HG02759 (cell line): Measurements from ENCODE around the gene KLHDC2.
"Not testable (repeated sequence)": the region's sequence is repeated elsewhere in the genome, so short reads cannot be mapped to it uniquely, and the experiment has no call there.

Experiments
- ATAC-seq: cut with Tn5 transposase; IDR thresholded peaks from one replicate; pipeline ENCODE4 v1.9.1; 2021; ENCODE audit warnings: mild to moderate bottlenecking, moderate library complexity; ENCODE audit not compliant: unreplicated experiment

KLHDC2 gene

GRCh38 chr14:49767571-49768300, at the start of gene KLHDC2:
TSS of gene KLHDC2 (plus strand) at chr14:49768153. CDS start at chr14:49768469, 316 bp downstream.
- peak; percentile 94 for ATAC-seq

- ATAC-seq: no peak
Observed at GRCh38 chr14:49720744-49721143, 47.2 kb upstream of the KLHDC2 start.

GRCh38 chr14:49721733-49722435, 46.1 kb upstream of the KLHDC2 start:
- ATAC-seq: not testable (repeated sequence)

- ATAC-seq: no peak
Observed at GRCh38 chr14:49727171-49727570, 40.8 kb upstream of the KLHDC2 start.

GRCh38 chr14:49732896-49733295, 35.1 kb upstream of the KLHDC2 start:
- no peak for ATAC-seq

- ATAC-seq: no peak
Observed at GRCh38 chr14:49733836-49734235, 34.1 kb upstream of the KLHDC2 start.

- not testable (repeated sequence) for ATAC-seq
Observed at GRCh38 chr14:49735669-49736068, 32.3 kb upstream of the KLHDC2 start.

- no peak for ATAC-seq
Observed at GRCh38 chr14:49745191-49745590, 22.8 kb upstream of the KLHDC2 start.

- not testable (repeated sequence) for ATAC-seq
Observed at GRCh38 chr14:49746476-49746875, 21.5 kb upstream of the KLHDC2 start.

- ATAC-seq: no peak
Observed at GRCh38 chr14:49754570-49755097, 13.3 kb upstream of the KLHDC2 start.

GRCh38 chr14:49755378-49755777, 12.6 kb upstream of the KLHDC2 start:
- no peak for ATAC-seq

GRCh38 chr14:49761839-49762551, 6.0 kb upstream of the KLHDC2 start:
- no peak for ATAC-seq

- ATAC-seq: no peak
Observed at GRCh38 chr14:49766839-49767238, 1.1 kb upstream of the KLHDC2 start.

- no peak for ATAC-seq
Observed at GRCh38 chr14:49767270-49767570, 733 bp upstream of the KLHDC2 start.

GRCh38 chr14:49768301-49769121, 558 bp downstream of the KLHDC2 start:
- peak; percentile 26 for ATAC-seq

GRCh38 chr14:49769171-49769570, 1.2 kb downstream of the KLHDC2 start:
- no peak for ATAC-seq

GRCh38 chr14:49769581-49770211, 1.7 kb downstream of the KLHDC2 start:
- no peak for ATAC-seq

- no peak for ATAC-seq
Observed at GRCh38 chr14:49770212-49770817, 2.4 kb downstream of the KLHDC2 start.

GRCh38 chr14:49771691-49772090, 3.7 kb downstream of the KLHDC2 start:
- not testable (repeated sequence) for ATAC-seq

- no peak for ATAC-seq
Observed at GRCh38 chr14:49774106-49774505, 6.2 kb downstream of the KLHDC2 start.
